GM12891 (cell line): ENCODE measurements around the gene ARHGAP8.

Source experiments
- POLR2A ChIP-seq: IDR thresholded peaks from 2 replicates; pipeline ENCODE4 v1.6.1; 2011; ENCODE audit warnings: low read depth, low read length, control low read depth
- POLR2AphosphoS5 ChIP-seq: IDR thresholded peaks from 2 replicates; pipeline ENCODE4 v1.6.1; 2011; ENCODE audit warnings: low read depth, low read length, control low read depth
- TAF1 ChIP-seq: IDR thresholded peaks from 2 replicates; pipeline ENCODE4 v1.6.1; 2011; ENCODE audit warnings: low read depth, low read length, control low read depth

DNA sequence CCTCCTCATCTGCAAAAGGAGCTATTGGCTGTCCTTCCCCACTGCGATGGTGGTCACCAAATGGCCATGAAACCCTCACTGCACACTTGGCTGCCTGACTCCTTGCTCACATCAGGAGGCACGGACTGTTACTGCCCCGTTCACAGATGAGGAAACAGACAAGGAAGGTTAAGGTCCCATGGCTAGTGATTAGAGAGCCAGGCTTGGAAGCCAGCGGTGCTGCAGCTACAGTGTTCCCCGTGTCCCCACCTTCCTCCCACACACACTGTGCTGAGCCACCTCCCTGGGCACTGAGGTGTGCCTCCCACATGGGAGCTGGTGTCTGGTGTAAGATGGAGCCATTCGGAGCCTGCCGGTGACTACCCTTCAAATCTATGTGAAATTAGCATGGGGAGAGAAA, 2.6 kb downstream of the ARHGAP8 start:
- no peak for TF ChIP-seq POLR2AphosphoS5
- no peak for TF ChIP-seq POLR2A
- TF ChIP-seq TAF1: no peak
